IPS-18c (cell line): ENCODE results near the gene PHLDA3.
"Not testable (repeated sequence)": the region's sequence is repeated elsewhere in the genome, so short reads cannot be mapped to it uniquely, and the experiment has no call there.

Experiments
- H3K4me3 ChIP-seq: 2 replicates; pipeline ENCODE4 v1.7.0; 2013; ENCODE audit warnings: low read depth, mild to moderate bottlenecking, low read length, moderate library complexity; ENCODE audit not compliant: insufficient read depth
- H3K9me3 ChIP-seq: one replicate; pipeline ENCODE4 v1.6.1; 2013; ENCODE audit warnings: mild to moderate bottlenecking, low read length, moderate library complexity; ENCODE audit not compliant: control insufficient read depth, insufficient read depth

The PHLDA3 gene

DNA sequence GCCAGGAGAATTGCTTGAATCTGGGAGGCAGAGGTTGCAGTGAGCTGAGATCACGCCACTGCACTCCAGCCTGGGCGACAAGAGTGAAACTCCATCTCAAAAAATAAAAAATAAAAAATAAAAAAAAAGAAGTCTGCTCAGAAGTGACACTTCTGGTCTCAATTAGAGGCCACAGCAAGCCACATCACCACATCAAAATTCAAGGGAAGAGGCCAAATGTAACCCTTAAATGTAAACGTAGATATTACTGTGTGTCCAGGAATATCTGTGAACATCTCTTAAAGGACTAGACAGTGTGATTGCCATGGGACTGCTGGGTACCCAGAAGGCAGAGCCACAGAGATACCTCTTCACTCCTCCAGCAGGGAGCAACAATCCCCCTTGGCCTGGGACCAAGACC, 9.7 kb upstream of the PHLDA3 start:
- H3K9me3 ChIP-seq: not testable (repeated sequence)

DNA sequence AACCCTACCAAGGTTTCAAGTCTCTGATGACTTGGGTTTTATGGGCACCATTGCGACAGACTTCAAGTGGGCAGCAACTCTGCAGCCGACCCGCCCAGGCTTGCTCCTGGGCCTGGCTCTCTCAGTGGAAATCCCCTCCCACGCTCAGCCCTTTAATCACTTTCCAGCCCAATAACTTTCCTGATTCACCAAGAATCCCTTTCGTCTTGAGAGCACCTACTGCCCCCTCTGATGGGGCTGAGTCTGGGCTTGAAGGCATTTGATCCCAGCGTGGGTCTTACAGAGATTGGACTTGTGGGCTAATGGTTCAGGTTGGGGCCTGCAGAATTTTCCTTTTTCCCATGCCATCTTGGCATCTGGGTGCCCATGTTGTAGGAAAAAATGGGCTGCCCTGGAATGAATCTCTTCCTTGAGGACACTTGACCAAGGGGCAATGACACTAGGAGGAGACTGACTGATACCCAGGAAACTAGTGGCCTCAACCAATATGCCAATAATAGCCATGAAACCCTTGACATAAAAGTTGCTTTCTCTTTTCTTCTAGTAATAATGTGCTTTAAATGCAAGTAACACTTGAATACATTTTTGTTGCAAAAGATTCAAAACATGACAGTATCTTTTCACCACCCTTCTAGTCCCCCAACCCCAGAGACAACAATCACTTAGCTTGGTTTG, 7.8 kb upstream of the PHLDA3 start:
- Histone ChIP-seq H3K9me3 (no peaks in the 10 kb centered on the region), H3K4me3 (no peak overlapping the region)

More for the DNA sequence above, 9.7 kb upstream of the PHLDA3 start:
- not testable (repeated sequence) for H3K4me3 ChIP-seq

DNA sequence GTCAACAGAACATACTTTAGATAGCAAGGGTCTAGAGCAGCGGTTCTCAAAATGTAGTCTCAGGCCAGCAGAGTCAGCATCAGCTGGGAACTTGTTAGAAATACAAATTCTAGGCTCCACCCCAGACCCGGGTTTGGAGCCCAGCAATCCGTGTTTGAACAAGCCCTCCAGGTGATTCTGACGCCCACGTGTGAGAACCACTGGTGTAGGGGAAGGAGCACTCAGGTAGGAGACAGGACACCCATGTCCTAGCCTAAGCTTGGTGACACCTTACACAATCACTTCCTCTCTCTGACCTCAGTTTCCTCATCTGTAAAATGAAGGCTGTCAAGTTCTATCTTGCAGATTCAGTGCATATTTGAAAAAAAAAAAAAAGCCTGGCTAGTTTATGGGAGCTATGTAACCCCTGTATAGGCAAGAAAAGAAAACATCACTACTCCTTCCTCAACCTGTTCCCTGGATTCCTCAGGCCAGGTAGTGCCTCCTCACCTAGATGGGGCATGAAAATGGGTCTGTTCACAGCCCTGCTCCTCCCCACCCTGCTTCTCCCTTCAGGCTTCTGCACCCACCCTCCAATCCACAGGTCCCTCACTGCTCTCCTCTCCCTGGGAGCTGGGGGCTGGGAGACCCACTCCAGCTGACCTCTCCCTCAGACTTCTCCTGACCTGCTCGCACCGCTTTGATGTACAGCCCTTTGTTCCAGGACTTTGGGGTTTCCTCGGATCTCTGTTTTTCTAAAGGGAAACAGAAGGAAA, 7.1 kb upstream of the PHLDA3 start:
- no peak overlapping the region for H3K4me3 ChIP-seq
- no peaks in the 10 kb centered on the region for H3K9me3 ChIP-seq

DNA sequence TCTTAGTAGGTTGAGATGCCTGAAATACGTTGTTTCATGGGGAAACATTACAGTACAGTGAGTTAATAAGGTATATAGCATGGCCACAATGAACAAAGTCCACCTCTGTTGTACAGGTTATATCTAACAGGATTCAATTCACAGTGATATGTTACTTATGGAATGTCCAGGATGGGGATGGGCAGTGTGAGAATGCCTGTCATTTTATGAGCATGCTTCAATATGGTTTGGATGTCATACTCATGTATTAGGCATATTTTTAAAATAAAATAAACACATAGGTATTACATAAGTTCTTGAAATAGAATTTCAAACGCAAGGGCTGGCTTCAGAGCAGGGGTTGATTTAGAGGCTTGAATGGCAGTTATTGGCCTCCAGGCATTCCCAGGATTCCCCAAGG, 6.1 kb upstream of the PHLDA3 start:
- H3K9me3 ChIP-seq: no peaks in the 10 kb centered on the region

DNA sequence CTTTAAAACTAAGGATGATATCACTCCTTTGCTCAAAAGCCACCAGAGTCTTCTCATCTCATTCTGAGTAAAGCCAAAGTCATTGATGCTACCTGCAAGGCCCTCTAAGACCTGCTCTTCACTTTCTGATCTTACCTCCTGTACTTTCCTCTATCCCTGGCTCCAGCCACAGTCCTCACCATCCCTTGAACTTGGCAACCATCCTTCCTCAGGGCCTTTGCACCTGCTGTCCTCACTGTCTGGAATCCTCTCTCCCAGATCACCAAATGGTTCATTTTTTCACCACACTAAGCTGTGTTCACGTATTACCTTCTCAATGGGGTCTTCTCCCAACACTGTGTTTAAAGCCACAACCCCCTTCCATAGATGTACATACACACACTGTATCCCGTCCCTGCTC, 4.3 kb upstream of the PHLDA3 start:
- no peak overlapping the region for H3K4me3 ChIP-seq
- H3K9me3 ChIP-seq: no peaks in the 10 kb centered on the region

More for the DNA sequence above, 6.1 kb upstream of the PHLDA3 start:
- H3K4me3 ChIP-seq: no peak overlapping the region

DNA sequence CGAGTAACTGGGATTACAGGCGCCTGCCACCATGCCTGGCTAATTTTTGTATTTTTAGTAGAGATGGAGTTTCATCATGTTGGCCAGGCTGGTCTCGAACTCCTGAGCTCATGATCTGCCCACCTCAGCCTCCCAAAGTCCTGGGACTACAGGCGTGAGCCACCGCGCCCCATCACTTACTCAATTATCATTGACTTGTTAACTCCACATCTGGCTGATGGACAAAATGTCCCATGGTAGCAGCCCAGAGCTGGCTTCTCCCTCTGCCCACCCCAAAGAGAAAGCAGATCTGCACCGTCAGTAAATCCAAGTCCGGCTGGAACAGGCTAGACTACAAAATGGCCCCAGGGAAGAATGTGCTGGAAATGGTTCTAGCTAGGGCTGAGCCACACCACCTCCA, 3.3 kb upstream of the PHLDA3 start:
- not testable (repeated sequence) for H3K4me3 ChIP-seq

DNA sequence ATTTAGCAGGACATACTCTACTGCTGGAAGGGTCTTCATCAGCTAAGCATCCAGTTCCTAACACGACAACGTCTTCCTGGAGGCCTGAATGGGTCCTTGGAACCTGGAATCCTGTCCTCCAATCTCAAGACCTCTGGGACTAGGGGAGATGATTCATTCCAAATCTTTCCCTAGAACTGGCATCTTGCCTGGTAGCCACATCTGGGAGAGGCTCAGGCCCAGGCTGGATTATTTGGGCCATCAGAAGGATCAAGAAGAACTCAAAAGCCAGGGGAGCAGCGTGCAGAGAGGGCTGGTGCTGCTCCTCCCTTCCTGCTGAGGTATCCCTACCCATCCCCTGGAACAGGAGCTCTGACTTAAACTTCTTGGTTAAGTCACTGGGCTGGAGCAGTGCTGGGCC, 2.8 kb upstream of the PHLDA3 start:
- H3K4me3 ChIP-seq: no peak overlapping the region

More for the DNA sequence above, 3.3 kb upstream of the PHLDA3 start:
- not testable (repeated sequence) for H3K9me3 ChIP-seq

DNA sequence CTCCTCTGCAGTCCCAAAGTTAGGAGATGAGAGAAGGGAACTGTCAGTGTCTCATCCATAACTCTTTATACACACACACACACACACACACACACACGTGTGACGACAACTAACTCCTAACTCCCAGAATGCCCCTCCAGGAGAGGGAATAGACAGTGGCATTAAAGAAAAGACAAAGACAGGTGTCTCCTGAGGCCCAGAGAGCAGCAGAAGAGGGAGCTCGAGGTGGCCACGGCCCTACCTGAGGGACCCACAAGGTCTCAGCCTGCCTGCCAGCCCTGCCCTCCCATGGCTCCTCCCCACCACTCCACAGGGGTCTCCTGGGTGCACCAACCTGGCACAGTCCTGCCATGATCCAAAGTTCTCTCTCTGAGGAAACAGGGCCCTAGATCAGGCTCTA, 1.6 kb upstream of the PHLDA3 start:
- H3K9me3 ChIP-seq: no peaks in the 10 kb centered on the region
- no peak overlapping the region for H3K4me3 ChIP-seq

More for the DNA sequence above, 2.8 kb upstream of the PHLDA3 start:
- no peaks in the 10 kb centered on the region for H3K9me3 ChIP-seq

DNA sequence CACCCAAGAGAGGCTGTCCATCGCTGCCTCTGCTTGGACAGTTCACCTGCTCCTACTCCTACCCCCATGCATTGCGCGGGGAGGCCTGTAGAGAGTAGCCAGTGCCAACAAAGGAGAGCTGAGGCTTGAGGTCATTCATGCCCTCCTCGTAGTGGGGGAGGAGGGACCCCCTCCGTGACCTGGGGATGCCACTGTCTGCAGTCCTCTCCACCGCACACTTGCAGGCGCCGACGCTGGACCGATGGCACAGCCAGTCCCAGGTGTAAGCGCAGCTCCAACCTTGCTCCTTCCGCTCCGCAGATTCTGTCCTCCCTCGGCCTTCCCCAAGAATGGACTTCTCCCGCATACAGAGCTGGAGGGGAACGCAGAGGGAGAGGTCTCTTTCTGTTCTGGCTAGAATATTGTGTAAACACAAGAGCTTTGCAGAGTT, 672 bp upstream of the PHLDA3 start:
- no peaks in the 10 kb centered on the region for H3K9me3 ChIP-seq
- H3K4me3 ChIP-seq: peak overlapping the region; percentile 78

DNA sequence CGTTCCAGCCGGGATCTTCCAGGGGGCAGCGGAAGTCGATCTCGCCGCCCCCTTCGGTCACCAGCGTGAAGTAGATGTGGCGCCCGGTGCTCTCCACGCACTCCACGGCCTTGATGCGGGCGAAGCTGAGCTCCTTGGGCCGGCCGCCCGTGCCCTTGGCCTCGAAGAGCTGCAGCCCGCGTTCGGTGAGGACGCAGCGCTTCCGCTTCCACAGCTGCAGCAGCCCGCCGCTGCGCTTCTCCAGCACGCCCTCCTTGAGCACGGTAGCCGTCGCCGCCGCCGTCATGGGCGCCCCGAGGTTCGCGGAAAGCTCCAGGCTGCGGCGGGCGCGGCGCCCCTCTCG, 516 bp downstream of the PHLDA3 start:
- Histone ChIP-seq H3K4me3 (peak overlapping the region; percentile 78), H3K9me3 (no peaks in the 10 kb centered on the region)

DNA sequence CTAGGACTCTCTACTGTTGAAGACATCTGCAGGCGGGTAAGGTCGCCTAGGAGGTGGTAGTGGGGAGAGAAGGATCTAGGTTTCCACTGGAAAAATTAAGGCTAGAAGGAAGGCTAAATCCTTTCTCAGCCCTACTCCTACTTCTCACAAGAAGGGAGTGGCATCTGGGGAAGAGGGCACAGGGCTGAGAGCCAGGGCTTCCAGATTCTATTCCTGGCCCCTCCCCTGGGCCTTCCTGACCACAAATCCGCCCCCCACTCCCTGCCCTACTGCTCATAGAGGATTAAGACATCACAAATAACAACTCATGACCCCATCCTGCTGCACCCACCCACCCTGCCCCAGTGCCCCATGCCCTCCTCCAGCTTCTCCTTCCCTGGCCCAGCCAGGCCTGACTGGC, 2.5 kb downstream of the PHLDA3 start:
- Histone ChIP-seq H3K4me3 (peak overlapping the region; percentile 24; the same call in 1 of the 2 replicates), H3K9me3 (no peaks in the 10 kb centered on the region)

DNA sequence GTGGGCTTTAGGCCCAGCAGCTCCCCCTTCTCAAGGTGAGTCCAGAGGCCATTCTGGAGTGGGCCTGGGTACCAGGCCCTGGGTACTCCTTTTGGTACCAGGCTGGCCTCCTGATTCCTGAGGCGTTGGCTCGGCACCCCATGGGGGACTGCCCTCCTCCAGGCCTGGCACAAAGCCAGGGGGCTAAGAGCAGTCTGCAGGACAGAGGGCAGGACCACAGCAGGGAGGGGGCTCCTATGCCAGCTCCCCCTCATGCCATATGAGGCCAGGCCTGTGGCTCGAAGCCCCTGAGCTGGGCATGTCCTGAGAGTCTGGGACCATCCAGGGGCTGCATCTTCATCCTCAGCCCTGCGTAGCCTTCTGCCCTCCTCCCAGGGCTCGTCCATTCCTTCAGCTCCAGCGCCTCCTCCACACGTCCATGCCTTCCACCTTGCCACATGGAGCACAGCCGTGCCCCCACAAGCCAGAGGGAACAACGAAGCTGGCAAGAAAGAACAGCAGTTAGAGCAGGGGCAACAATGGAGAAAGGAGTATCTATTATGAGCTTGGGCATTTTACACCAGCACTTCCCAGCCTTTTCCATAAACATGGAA, 3.2 kb downstream of the PHLDA3 start:
- no peaks in the 10 kb centered on the region for H3K9me3 ChIP-seq
- H3K4me3 ChIP-seq: no peak overlapping the region

DNA sequence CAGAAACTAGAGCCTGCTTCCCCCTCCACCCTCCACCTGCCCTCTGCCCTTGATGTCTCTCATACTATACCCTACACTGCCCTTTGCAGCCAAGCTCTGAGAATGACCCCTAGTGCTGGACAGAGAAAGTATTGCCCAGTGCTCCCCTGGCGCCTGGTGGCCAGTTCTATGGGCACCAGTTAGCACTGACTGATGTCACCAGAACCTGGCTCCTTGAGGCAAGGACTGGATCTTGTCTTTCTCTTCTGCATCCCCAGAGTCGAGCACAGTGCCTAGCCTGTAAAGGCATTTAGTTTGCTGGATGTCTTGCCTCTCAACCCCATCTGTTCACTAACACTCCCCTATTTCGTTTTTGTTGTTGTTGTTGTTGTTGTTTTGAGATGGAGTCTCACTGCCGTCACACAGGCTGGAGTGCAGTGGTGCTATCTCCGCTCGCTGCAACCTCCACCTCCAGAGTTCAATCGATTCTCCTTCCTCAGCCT, 5.9 kb downstream of the PHLDA3 start:
- Histone ChIP-seq H3K4me3 (no peak overlapping the region), H3K9me3 (no peaks in the 10 kb centered on the region)

DNA sequence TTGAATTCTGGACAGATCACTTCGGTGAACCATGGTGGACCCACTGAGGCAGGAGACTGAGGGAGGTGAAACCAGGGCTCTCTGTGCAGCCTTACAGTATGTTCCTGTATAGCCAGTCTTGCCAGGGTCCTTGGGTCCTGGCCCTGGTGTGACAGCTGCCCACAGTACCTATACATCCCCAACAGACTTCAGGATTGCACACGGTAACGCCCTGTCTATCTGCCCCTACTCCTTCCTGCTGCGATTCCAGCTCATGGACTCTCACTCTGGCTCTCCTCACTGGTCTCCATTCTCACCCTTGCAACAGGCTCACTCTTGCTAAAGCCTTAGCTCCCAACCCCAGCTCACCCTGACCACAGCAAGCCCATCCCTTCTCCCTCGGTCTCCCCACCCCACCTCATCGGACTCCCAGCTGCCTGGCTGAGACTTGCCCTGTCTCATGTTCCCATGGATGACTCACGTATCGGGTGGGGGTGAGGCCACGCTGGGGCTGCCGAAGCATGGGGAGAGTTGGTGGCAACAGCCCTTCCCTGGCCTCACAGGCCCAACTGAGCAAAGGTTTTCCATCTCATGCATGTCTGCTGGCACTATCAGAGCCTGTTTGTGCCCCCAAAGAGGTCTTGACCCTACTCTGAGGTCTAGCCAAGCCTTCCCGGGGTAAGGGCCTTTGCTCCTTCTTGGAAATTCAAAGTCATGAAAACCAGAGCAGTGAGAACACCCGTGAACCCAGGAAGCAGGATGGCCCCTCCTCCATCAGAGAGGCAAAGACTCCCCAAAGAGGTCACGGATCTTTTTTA, 7.1 kb downstream of the PHLDA3 start:
- H3K4me3 ChIP-seq: no peak overlapping the region
- H3K9me3 ChIP-seq: no peaks in the 10 kb centered on the region

DNA sequence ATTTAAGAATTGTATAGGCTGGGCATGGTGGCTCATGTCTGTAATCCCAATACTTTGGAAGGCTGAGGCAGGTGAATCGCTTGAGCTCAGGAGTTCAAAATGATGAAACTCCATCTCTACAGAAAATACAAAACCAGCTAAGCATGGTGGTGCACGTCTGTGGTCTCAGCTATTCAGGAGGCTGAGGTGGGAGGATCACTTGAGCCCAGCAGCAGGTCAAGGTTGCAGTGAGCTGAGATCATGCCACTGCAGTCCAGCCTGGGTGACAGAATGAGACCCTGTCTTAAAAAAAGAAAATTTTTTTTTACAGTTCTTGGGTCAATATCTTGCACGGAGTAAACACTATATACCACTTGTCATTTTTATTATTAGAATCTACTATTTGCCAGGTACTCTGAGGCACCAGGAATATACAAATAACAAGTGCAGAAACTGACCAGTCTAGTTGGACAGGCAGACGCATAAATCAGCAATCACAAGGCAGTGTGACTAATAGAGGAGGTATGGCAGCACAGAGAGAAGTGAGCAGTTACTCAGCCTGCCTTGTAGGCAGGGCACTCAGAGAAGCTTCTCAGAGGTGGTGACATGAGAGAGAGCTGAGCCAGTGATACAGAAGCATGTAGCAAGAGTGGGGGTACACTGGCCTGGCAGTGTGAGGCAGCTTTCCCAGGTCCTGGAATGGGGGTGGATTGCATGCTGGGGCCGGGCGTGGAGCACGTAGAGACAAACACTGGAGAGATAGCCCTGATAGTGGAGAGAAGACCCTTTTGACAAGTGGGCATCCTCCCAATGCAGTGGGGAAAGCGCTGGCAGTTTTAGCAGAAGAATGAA, 8.0 kb downstream of the PHLDA3 start:
- Histone ChIP-seq H3K9me3 (no peaks in the 10 kb centered on the region), H3K4me3 (no peak overlapping the region)

DNA sequence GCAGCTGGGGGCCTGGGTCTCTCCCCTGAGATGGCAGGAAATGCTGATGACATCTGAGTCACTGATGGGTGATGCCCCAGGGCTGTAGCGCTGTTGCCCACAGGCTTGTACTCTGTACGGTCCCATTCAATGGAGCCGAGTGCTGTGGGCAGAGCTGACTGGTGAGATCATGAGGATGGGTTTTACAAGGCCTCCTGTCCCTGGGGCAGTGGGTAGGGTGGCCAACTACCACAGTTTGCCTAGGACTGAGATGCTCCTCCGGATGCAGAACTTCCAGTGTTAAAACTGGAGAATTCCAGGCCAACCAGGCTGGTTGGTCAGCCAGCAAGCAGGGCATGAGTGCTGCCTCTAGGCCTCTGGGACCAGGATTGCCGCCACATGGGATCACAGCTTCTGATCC, 9.2 kb downstream of the PHLDA3 start:
- no peak overlapping the region for H3K4me3 ChIP-seq
- no peaks in the 10 kb centered on the region for H3K9me3 ChIP-seq

DNA sequence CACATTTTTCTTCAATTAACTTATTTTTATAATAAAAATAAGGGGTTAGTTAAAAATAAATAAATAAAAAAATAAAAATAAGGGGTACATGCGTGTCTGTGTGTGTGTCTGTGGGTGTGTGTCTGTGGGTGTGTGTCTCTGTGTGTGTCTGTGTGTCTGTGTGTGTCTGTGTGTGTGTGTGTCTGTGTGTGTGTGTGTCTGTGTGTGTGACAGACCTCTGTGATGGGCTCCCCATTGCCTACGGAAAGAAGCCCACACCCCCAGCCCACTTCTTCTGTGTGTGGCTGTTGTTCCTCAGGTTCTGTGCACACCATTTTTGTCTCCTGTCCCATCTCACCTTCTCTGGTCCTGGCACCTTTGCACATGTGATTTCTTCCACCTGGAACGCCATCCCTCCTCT, 9.9 kb downstream of the PHLDA3 start:
- no peak overlapping the region for H3K4me3 ChIP-seq
- H3K9me3 ChIP-seq: no peaks in the 10 kb centered on the region
